22Rv1 (cell line): ENCODE data around the gene MPRIP.

Experiments used
- ZFX ChIP-seq: fragments of 450-650 bp; IDR thresholded peaks from 2 replicates; pipeline ENCODE4 v1.6.1; 2017; ENCODE audit warnings: antibody characterized with exemption, borderline replicate concordance
- TF ChIP-seq, protein P1 (sequence below): fragments of 450-650 bp; IDR thresholded peaks from 2 replicates; pipeline ENCODE4 v1.5.1; 2017; ENCODE audit warnings: mild to moderate bottlenecking

DNA sequence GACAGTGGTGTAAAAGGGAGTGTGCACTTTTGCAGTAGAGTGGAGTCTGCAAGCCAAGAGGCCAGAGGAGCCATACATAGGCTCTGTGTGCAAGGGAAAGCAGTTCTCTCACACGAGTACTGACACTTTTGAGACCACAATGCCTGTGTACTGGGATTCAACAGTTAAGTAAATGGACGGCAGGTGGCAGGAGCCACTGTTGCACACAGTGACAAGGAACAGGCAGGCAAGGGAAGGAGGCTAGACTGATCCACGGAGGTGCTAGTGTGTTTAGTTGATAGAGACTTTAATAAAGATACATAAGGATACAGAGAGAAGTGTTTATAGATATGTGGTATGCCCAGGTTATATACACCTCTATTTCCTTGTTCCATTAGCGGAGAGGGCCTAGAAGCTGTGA lies 67.0 kb downstream of the MPRIP start:
- TF ChIP-seq, protein P1, sequence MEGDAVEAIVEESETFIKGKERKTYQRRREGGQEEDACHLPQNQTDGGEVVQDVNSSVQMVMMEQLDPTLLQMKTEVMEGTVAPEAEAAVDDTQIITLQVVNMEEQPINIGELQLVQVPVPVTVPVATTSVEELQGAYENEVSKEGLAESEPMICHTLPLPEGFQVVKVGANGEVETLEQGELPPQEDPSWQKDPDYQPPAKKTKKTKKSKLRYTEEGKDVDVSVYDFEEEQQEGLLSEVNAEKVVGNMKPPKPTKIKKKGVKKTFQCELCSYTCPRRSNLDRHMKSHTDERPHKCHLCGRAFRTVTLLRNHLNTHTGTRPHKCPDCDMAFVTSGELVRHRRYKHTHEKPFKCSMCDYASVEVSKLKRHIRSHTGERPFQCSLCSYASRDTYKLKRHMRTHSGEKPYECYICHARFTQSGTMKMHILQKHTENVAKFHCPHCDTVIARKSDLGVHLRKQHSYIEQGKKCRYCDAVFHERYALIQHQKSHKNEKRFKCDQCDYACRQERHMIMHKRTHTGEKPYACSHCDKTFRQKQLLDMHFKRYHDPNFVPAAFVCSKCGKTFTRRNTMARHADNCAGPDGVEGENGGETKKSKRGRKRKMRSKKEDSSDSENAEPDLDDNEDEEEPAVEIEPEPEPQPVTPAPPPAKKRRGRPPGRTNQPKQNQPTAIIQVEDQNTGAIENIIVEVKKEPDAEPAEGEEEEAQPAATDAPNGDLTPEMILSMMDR: no peak
- TF ChIP-seq ZFX: no peak
